HL-60/S4 (cell line): ENCODE measurements around the gene HIPK3.

Source experiments
- in situ Hi-C: fragments of 300-500 bp; cut with MboI; formaldehyde crosslinking; loops from 2 replicates; pipeline ENCODE4 v1.14.3; 2022; ENCODE audit warnings: low sequenced_read_pairs

Gene HIPK3

DNA sequence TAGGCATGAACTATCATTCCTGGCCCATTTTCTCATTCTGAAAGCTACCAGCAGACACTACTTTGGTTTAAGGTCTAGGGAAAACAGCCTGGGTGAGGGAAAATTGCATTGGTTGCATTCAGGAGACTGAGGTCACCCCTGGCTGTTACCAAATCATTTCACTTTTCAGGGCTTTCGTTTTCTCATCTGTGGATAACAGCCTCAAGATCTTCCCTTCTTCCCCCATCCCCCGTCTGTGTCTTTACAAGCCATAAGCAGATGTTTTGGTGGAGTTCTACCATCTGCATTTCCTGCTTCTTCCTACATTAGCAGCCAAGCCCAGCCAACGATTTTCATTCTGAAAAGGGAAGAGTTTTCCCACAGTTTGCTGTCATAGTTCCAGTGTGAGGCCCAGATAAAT, 130.4 kb downstream of the HIPK3 start:
- in situ Hi-C loops: no loop called here

- in situ Hi-C loops: no loop called here
Measured at GRCh38 chr11:33387996-33388395, 130.8 kb downstream of the HIPK3 start.

DNA sequence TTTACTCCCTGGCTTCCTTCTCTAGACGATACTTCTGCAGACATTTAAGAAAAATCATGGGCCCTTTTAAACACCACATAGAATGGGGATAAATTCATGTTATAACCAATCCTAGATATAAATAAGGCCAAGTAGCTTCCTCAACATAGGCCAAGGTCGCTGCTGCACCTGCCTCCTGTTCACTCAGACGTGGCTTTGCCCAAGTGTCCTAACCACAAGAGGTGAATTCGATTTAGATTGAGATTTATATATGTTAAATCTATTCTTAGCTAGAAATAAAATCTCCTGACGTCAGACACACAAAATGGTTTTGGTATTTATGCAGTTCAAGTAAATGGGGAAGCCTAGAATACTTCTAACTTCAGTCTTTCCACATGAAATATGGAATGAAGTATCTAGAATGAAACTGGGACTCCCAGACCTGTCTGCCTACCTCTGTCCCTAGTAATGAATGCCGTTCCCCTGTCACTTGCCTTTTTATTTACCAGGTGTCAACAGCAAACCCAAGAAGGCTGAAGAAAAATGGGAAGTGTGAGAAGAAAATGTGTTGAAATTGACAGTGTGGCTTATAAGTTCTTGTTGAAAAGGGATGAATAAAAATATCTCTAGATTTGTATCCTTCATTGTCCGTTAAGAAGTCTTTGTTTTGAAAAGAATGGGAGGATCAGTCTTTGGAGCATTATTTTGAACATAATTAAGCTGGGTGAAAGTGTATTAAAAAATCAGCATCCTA, 131.8 kb downstream of the HIPK3 start:
- in situ Hi-C loops: no loop called here

GRCh38 chr11:33389635-33390034, 132.5 kb downstream of the HIPK3 start:
- in situ Hi-C loops: no loop called here

GRCh38 chr11:33390944-33391892, 134.0 kb downstream of the HIPK3 start:
- in situ Hi-C loops: no loop called here

GRCh38 chr11:33391893-33392251, 134.7 kb downstream of the HIPK3 start:
- in situ Hi-C loops: no loop called here

- in situ Hi-C loops: no loop called here
Measured at GRCh38 chr11:33394431-33395109, 137.4 kb downstream of the HIPK3 start.

- in situ Hi-C loops: no loop called here
Measured at GRCh38 chr11:33396361-33396760, 139.2 kb downstream of the HIPK3 start.

GRCh38 chr11:33399421-33399820, 142.2 kb downstream of the HIPK3 start:
- in situ Hi-C loops: no loop called here

- in situ Hi-C loops: no loop called here
Measured at GRCh38 chr11:33402066-33402465, 144.9 kb downstream of the HIPK3 start.

DNA sequence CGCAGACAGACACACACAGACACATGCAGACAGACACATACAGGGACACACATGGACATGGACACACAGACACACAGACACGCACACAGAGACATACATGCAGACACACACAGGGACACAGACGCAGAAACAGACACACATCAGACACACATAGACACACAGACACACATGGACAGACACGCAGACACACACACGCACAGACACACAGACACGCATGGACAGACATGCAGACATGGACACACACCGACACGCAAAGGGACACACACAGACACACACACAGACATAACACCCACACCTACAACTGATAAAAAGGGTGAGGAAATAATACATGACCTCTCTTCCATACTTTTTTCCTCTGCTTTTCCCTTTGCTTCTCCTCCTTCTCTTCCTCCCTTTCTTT, 146.2 kb downstream of the HIPK3 start:
- in situ Hi-C loops: no loop called here

GRCh38 chr11:33405834-33406602, 148.8 kb downstream of the HIPK3 start:
- in situ Hi-C loops: no loop called here
